CD14-positive monocyte (primary cell): Measurements from ENCODE around the gene CD2BP2. TPM values are rescaled to one million over a fixed set of nuclear protein-coding genes. Genes with fewer than 3 reads are reported as not detected.
"Not testable (repeated sequence)": the region's sequence is repeated elsewhere in the genome, so short reads cannot be mapped to it uniquely, and the experiment has no call there.

Experiments
- DNase-seq, 3 donors: peaks; one replicate each; pipeline ENCODE4 v3.0.0-alpha.2; 2011 to 2022
- H2AFZ ChIP-seq: 2 replicates; pipeline ENCODE4 v1.6.0; 2012; ENCODE audit warnings: mild to moderate bottlenecking, low read depth, low read length, inconsistent platforms; ENCODE audit not compliant: insufficient read depth, poor library complexity, severe bottlenecking
- H3K27ac ChIP-seq, 2 donors: 1 replicate in 1 of 2; 2 replicates in 1 of 2; pipeline ENCODE4 v1.5.1; 2012 to 2013; ENCODE audit warnings: low read length in 2 of 2, control low read depth in 1 of 2, inconsistent platforms in 1 of 2, low read depth in 1 of 2, mild to moderate bottlenecking in 1 of 2
- H3K27me3 ChIP-seq, 2 donors: one replicate each; pipeline versions ENCODE4 v1.6.0 to v1.6.1; 2011 to 2013; ENCODE audit warnings: low read length in 2 of 2; ENCODE audit not compliant: control insufficient read depth in 2 of 2, insufficient read depth in 2 of 2
- H3K36me3 ChIP-seq, 2 donors: replicated peaks in 1 of 2; 1 replicate in 1 of 2; 2 replicates in 1 of 2; pipeline versions ENCODE4 v1.5.1 to v1.6.1; 2012 to 2013; ENCODE audit warnings: low read length in 2 of 2, control low read depth in 1 of 2, inconsistent platforms in 1 of 2, mild to moderate bottlenecking in 1 of 2; ENCODE audit not compliant: insufficient read depth in 2 of 2, control insufficient read depth in 1 of 2
- H3K4me1 ChIP-seq, 2 donors: 1 replicate in 1 of 2; 2 replicates in 1 of 2; pipeline versions ENCODE4 v1.5.1 to v1.6.1; 2012 to 2013; ENCODE audit warnings: low read length in 2 of 2, control low read depth in 1 of 2, inconsistent platforms in 1 of 2, mild to moderate bottlenecking in 1 of 2, moderate library complexity in 1 of 2; ENCODE audit not compliant: insufficient read depth in 2 of 2, control insufficient read depth in 1 of 2
- H3K4me2 ChIP-seq: replicated peaks from 2 replicates; pipeline ENCODE3; 2012; ENCODE audit warnings: low read length, moderate library complexity, mild to moderate bottlenecking; ENCODE audit not compliant: poor library complexity, severe bottlenecking; ENCODE audit errors: extremely low read depth
- H3K4me3 ChIP-seq, 3 experiments: fragments of 200-600 bp in 1 of 3; sonication (generic) in 1 of 3; replicated peaks in 1 of 3; 1 replicate in 2 of 3; 2 replicates in 1 of 3; pipeline ENCODE4 v1.5.1; 2011 to 2013; ENCODE audit warnings: low read length in 3 of 3, mild to moderate bottlenecking in 3 of 3, control low read depth in 2 of 3, low read depth in 2 of 3, inconsistent platforms in 1 of 3, moderate library complexity in 1 of 3
- H3K79me2 ChIP-seq: 2 replicates; pipeline ENCODE4 v1.6.0; 2012; ENCODE audit warnings: mild to moderate bottlenecking, control low read depth, inconsistent platforms, low read length, moderate library complexity; ENCODE audit not compliant: insufficient read depth
- H3K9ac ChIP-seq: 2 replicates; pipeline ENCODE4 v1.6.0; 2017; ENCODE audit warnings: low read length, mild to moderate bottlenecking; ENCODE audit not compliant: insufficient read depth, poor library complexity, severe bottlenecking
- H3K9me3 ChIP-seq, 2 donors: replicated peaks in 1 of 2; 1 replicate in 1 of 2; 2 replicates in 1 of 2; pipeline versions ENCODE4 v1.5.1 to v1.6.1; 2012 to 2013; ENCODE audit warnings: low read length in 2 of 2, control low read depth in 1 of 2; ENCODE audit not compliant: control insufficient read depth in 1 of 2, insufficient read depth in 1 of 2
- H4K20me1 ChIP-seq: 2 replicates; pipeline ENCODE4 v1.6.0; 2012; ENCODE audit warnings: mild to moderate bottlenecking, low read length, control low read depth, moderate library complexity; ENCODE audit not compliant: insufficient read depth
- H3K27ac Mint-ChIP-seq, 7 donors: one replicate each; pipeline ENCODE4 v1.8.0; 2020; ENCODE audit warnings: mild to moderate bottlenecking in 7 of 7, mixed read lengths in 7 of 7, moderate library complexity in 6 of 7, inconsistent platforms in 2 of 7
- H3K27me3 Mint-ChIP-seq, 3 donors: one replicate each; pipeline ENCODE4 v1.8.0; 2021 to 2022; ENCODE audit warnings: low read depth in 3 of 3, mild to moderate bottlenecking in 3 of 3, mixed read lengths in 3 of 3, moderate library complexity in 3 of 3, inconsistent platforms in 1 of 3
- H3K36me3 Mint-ChIP-seq, 2 donors: one replicate each; pipeline ENCODE4 v1.8.0; 2020; ENCODE audit warnings: mixed read lengths in 2 of 2, inconsistent platforms in 1 of 2, mild to moderate bottlenecking in 1 of 2
- H3K4me1 Mint-ChIP-seq: one replicate; pipeline ENCODE4 v1.8.0; 2020; ENCODE audit warnings: mild to moderate bottlenecking, mixed read lengths
- H3K4me3 Mint-ChIP-seq, 2 donors: one replicate each; pipeline ENCODE4 v1.8.0; 2020; ENCODE audit warnings: mild to moderate bottlenecking in 2 of 2, mixed read lengths in 2 of 2, moderate library complexity in 1 of 2
- H3K9me3 Mint-ChIP-seq, 7 donors: one replicate each; pipeline ENCODE4 v1.8.0; 2020 to 2022; ENCODE audit warnings: mixed read lengths in 7 of 7, mild to moderate bottlenecking in 6 of 7, moderate library complexity in 6 of 7, inconsistent platforms in 2 of 7
- CTCF ChIP-seq: fragments of 200-600 bp; IDR thresholded peaks from one replicate; pipeline ENCODE4 v1.8.0; 2022; ENCODE audit warnings: antibody characterized with exemption, mild to moderate bottlenecking
- WGBS: methylation state at CpG from one replicate; pipeline ENCODE4 v1.1.5; 2013; ENCODE audit warnings: missing lambda C conversion rate; ENCODE audit not compliant: insufficient coverage; 5-methylcytosine and 5-hydroxymethylcytosine counted together
- intact Hi-C, 2 donors: fragments of 100-400 bp; cut with micrococcal nuclease; formaldehyde crosslinking; loops; one replicate each; pipeline versions ENCODE4 v1.15.0 to v1.15.1; 2023
- polyA plus RNA-seq, 3 donors: library from polyadenylated mRNA; depleted of rRNA in 1 of 3; unstranded in 2 of 3; stranded (reverse) in 1 of 3; fragments of 300-500 nt in 2 of 3; fragments of >200 nt in 1 of 3; fragmentation: Illumina TruSeq in 2 of 3; gene quantifications; 1 replicate in 2 of 3; 2 replicates in 1 of 3; pipeline ENCODE4 v1.2.3, GENCODE V29; 2012 to 2021

The CD2BP2 gene
- polyA plus RNA-seq, 3 donors, result 23.9 to 31.8 (median 31.0) TPM

DNA sequence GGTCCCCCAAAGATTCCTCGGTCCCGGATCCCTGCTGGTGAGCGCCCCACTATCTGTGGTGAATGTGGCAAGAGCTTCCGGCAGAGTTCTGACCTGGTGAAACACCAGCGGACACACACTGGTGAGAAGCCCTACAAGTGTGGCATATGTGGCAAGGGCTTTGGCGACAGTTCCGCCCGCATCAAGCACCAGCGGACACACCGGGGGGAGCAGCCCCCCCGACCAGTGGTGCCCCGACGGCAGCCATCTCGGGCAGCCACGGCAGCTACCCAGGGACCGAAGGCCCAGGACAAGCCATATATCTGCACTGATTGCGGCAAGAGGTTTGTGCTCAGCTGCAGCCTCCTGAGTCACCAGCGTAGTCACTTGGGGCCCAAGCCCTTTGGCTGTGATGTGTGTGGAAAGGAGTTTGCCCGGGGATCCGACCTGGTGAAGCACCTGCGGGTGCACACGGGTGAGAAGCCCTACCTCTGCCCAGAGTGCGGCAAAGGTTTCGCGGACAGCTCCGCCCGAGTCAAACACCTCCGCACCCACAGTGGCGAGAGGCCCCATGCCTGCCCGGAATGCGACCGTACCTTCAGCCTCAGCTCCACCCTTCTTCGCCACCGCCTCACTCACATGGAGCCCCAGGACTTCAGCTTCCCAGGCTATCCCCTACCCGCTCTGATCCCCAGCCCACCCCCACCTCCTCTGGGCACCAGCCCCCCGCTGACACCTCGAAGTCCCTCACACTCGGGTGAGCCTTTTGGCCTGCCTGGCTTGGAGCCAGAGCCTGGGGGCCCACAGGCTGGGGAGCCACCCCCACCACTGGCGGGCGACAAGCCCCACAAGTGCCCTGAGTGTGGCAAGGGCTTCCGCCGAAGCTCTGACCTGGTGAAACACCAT, 42.9 kb upstream of the CD2BP2 start:
- Histone ChIP-seq H3K79me2 (no peaks in the 10 kb centered on the region), H3K36me3 (no peaks in the 10 kb centered on the region), H2AFZ (no peak overlapping the region), H3K9me3 (no peaks in the 10 kb centered on the region), H3K4me2 (no peak overlapping the region), H3K4me1 (peaks cover 21 to 34% of the 10 kb centered on the region in 2 donors), H3K27me3 (no peaks in the 10 kb centered on the region), H4K20me1 (no peaks in the 10 kb centered on the region), H3K9ac (no peak overlapping the region), H3K4me3 (no peak overlapping the region), H3K27ac (no peak overlapping the region)
- no peak for TF ChIP-seq CTCF
- DNase-seq, result no peak
- no peak overlapping the region for H3K27ac Mint-ChIP-seq
- no peaks in the 10 kb centered on the region for H3K9me3 Mint-ChIP-seq
- peaks cover 5 to 25% (median 14%) of the 10 kb centered on the region in 3 donors for H3K27me3 Mint-ChIP-seq
- intact Hi-C loops, result no loop called here
- H3K4me1 Mint-ChIP-seq, result peaks cover 40% of the 10 kb centered on the region
- no peak overlapping the region for H3K4me3 Mint-ChIP-seq
- H3K36me3 Mint-ChIP-seq, result peaks cover 5 to 13% of the 10 kb centered on the region in 2 donors
- WGBS, result 95% methylated on average over 39 of the region's 42 CpGs

- Mint-ChIP-seq H3K9me3 (no peaks in the 10 kb centered on the region), H3K4me1 (peaks cover 37% of the 10 kb centered on the region), H3K27me3 (peaks cover 7 to 26% (median 11%) of the 10 kb centered on the region in 3 donors), H3K36me3 (peaks cover 5 to 13% of the 10 kb centered on the region in 2 donors), H3K27ac (no peak overlapping the region), H3K4me3 (no peak overlapping the region)
- Histone ChIP-seq H3K9ac (no peak overlapping the region), H3K36me3 (no peaks in the 10 kb centered on the region), H4K20me1 (no peaks in the 10 kb centered on the region), H3K79me2 (no peaks in the 10 kb centered on the region), H3K27me3 (no peaks in the 10 kb centered on the region), H3K9me3 (no peaks in the 10 kb centered on the region), H3K27ac (no peak overlapping the region), H3K4me1 (peaks cover 21 to 31% of the 10 kb centered on the region in 2 donors), H3K4me2 (no peak overlapping the region), H3K4me3 (no peak overlapping the region), H2AFZ (no peak overlapping the region)
- 89% methylated on average over 1 of the region's 4 CpGs for WGBS
- intact Hi-C loops, result no loop called here
- TF ChIP-seq CTCF, result no peak
- DNase-seq, result no peak
These were observed 41.9 kb upstream of the CD2BP2 start for GRCh38 chr16:30397056-30397455.

DNA sequence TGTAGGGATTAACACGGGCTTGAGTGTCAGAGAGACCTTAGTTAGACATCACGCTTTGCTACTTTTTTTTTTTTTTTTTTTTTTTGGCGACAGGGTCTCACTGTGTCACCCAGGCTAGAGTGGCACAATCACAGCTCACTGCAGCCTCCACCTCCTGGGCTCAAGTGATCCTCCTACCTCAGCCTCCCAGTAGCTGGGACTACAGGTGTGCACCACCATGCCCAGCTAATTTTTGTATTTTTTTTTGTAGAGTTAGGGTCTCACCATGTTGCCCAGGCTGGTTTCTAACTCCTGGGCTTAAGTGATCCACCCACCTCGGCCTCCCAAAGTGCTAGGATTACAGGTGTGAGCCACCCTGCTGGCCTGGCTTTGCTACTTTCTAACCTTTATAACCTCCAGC, 41.5 kb upstream of the CD2BP2 start:
- peaks cover 7 to 28% (median 11%) of the 10 kb centered on the region in 3 donors for H3K27me3 Mint-ChIP-seq
- H2AFZ ChIP-seq, intact Hi-C loops, H4K20me1 ChIP-seq, H3K79me2 ChIP-seq, H3K9me3 Mint-ChIP-seq, DNase-seq, H3K9ac ChIP-seq, H3K27ac Mint-ChIP-seq, H3K27me3 ChIP-seq, H3K36me3 ChIP-seq, H3K4me3 ChIP-seq, H3K27ac ChIP-seq, H3K9me3 ChIP-seq: not testable (repeated sequence)
- peak overlapping the region in 1 of 2 donors; percentile 84 for H3K4me3 Mint-ChIP-seq
- H3K36me3 Mint-ChIP-seq, result peaks cover 5 to 13% of the 10 kb centered on the region in 2 donors
- 100% methylated on average over 1 of the region's 4 CpGs for WGBS
- Histone ChIP-seq H3K4me1 (peaks cover 21 to 31% of the 10 kb centered on the region in 2 donors), H3K4me2 (peak overlapping the region; percentile 79)
- peaks cover 36% of the 10 kb centered on the region for H3K4me1 Mint-ChIP-seq
